BLaER1 treated with 17β-estradiol and CSF1 and Interleukin-3, amounts not matched to agents 10 nM and 100 nM (cell line): ENCODE measurements around the gene TRIM8.

ENCODE experiments used
- H3K27ac ChIP-seq, 11 experiments: shearing (Covaris generic); formaldehyde crosslinking; 2 replicates each; pipeline ENCODE4 v1.8.1; 2022
- H3K27me3 ChIP-seq, 11 experiments: shearing (Covaris generic); formaldehyde crosslinking; 2 replicates each; pipeline ENCODE4 v1.8.1; 2022
- H3K36me3 ChIP-seq, 11 experiments: shearing (Covaris generic); formaldehyde crosslinking; 2 replicates each; pipeline ENCODE4 v1.8.1; 2022
- H3K4me1 ChIP-seq, 10 experiments: shearing (Covaris generic); formaldehyde crosslinking; 2 replicates each; pipeline ENCODE4 v1.8.1; 2022
- H3K4me2 ChIP-seq, 11 experiments: shearing (Covaris generic); formaldehyde crosslinking; 2 replicates each; pipeline ENCODE4 v1.8.1; 2022
- H3K4me3 ChIP-seq, 10 experiments: shearing (Covaris generic); formaldehyde crosslinking; 2 replicates each; pipeline ENCODE4 v1.8.1; 2022
- H3K9ac ChIP-seq, 11 experiments: shearing (Covaris generic); formaldehyde crosslinking; 2 replicates each; pipeline ENCODE4 v1.8.1; 2022
- H3K9me3 ChIP-seq, 11 experiments: shearing (Covaris generic); formaldehyde crosslinking; replicated peaks in 1 of 11; 2 replicates each; pipeline ENCODE4 v1.8.1; 2022
- H4K20me1 ChIP-seq, 11 experiments: shearing (Covaris generic); formaldehyde crosslinking; 2 replicates each; pipeline ENCODE4 v1.8.1; 2022
- Cebpa-rat ChIP-seq, 11 experiments: shearing (Covaris generic); IDR thresholded peaks; 2 replicates each; pipeline ENCODE4 v1.8.1; 2022

The TRIM8 gene

DNA sequence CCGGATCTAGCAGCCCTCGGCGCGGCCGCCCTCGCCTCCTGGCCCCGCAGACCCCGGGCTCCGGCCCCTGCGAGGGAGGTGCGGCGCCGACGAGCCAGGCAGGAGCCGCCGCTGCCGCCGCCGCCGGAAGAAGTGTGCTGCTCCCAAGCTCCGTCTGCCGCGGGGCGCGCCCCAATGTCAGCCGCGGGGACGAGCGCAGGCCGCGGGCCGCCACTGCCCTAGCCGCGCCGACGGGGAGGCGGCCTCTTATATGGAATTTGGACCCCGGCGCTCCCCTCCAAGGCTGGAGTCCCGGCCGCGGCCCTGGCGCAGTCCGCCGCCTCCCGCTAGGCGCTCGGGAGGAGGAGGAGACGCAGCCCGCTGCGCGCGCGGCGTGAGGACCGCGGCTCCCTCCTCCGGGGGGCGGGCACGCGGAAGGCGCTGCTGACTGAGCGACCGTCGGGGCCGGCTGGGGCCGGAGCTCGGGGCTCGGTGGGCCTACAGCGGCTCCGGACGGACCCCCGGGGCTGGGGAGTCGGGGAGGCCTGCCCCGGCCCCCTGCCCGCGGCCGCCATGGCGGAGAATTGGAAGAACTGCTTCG lies at the start of gene TRIM8:
TRIM8 (plus strand) TSS at position 414 of the 580 bp plus-strand sequence; CDS start at position 553, 139 bp downstream.
- Histone ChIP-seq H3K36me3 (peaks cover 4 to 25% (median 16%) of the 10 kb centered on the region in 11 experiments; a peak in 15 of 22 replicates), H3K4me2 (peak within 1 kb of the TSS; percentile 97 to 100 (median 99)), H3K4me1 (peaks cover 26 to 33% (median 32%) of the 10 kb centered on the region in 10 experiments), H3K4me3 (peak within 1 kb of the TSS; percentile 78 to 100 (median 96)), H3K9me3 (peaks cover 0 to 6% (median 0%) of the 10 kb centered on the region in 11 experiments; a peak in 1 of 22 replicates), H3K9ac (peak within 1 kb of the TSS; percentile 96 to 99 (median 98)), H4K20me1 (peaks cover 28 to 47% (median 43%) of the 10 kb centered on the region in 11 experiments), H3K27ac (peak within 1 kb of the TSS; percentile 93 to 99 (median 98)), H3K27me3 (no peaks in the 10 kb centered on the region)
- no peak for TF ChIP-seq Cebpa-rat (IDR thresholded peaks at IDR 0.05)

DNA sequence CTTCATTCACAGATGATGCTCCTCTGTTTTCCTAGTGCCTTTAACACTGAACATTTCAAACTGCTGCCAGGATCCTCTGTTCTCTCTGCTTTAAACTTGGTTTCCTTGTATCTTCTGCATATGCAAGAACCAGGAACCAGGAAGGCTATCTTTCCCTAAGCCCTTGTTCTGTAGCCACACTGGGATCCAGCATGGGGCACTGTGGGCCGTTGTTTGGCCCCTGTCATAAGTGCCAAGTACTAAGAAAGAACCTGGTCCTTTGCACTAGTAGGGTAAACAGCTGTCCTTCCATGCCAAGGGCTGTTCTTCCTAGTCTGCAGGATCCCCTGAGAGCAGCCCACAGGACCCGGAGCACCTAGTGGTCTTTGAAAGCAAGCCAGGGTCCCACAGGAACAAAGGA lies 49.0 kb upstream of the TRIM8 start:
- Histone ChIP-seq H3K9me3 (no peaks in the 10 kb centered on the region), H3K4me2 (peak overlapping the region in 9 of 11 experiments; percentile 9 to 67 (median 31); a peak in 16 of 22 replicates), H3K4me1 (peaks cover 47 to 65% (median 55%) of the 10 kb centered on the region in 10 experiments), H3K27me3 (no peaks in the 10 kb centered on the region), H4K20me1 (peaks cover 0 to 59% (median 4%) of the 10 kb centered on the region in 11 experiments; a peak in 9 of 22 replicates), H3K9ac (peak overlapping the region in 5 of 11 experiments; percentile 10 to 42 (median 21); a peak in 2 of 22 replicates), H3K4me3 (no peak overlapping the region), H3K36me3 (peaks cover 30 to 95% (median 47%) of the 10 kb centered on the region in 11 experiments), H3K27ac (no peak overlapping the region; a peak in 2 of 22 replicates)
- no peak for TF ChIP-seq Cebpa-rat (IDR thresholded peaks at IDR 0.05)

DNA sequence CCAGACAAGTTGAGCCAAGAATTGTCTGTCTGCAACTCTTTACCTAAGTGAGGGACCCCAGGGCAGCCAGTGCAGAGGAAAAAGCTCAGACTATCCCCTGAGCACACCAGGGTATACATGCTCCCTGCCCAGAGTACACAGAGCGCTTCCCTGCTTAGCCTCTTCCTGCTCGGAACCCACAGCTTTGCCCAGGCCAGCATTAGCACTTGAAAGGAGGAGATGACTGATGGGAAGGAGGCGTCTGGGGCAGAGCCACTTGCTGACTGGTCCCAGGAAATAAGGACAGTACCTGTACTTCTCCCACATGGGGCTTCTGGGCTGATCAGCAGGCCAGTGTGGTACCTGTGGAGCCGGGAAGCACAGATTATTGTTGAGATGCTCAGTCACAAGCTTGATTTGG lies 48.4 kb upstream of the TRIM8 start:
- H4K20me1 ChIP-seq = peaks cover 0 to 57% (median 4%) of the 10 kb centered on the region in 11 experiments; a peak in 9 of 22 replicates
- H3K9ac ChIP-seq = peak overlapping the region in 3 of 11 experiments; percentile 21 to 42 (median 34); a peak in 1 of 22 replicates
- no peak overlapping the region for H3K4me3 ChIP-seq
- H3K4me2 ChIP-seq = peak overlapping the region in 9 of 11 experiments; percentile 2 to 67 (median 31); a peak in 13 of 22 replicates
- peaks cover 51 to 71% (median 59%) of the 10 kb centered on the region in 10 experiments for H3K4me1 ChIP-seq
- H3K36me3 ChIP-seq = peaks cover 30 to 98% (median 53%) of the 10 kb centered on the region in 11 experiments
- TF ChIP-seq Cebpa-rat (IDR thresholded peaks at IDR 0.05) = no peak
- H3K27ac ChIP-seq = no peak overlapping the region
- no peaks in the 10 kb centered on the region for H3K27me3 ChIP-seq
- no peaks in the 10 kb centered on the region for H3K9me3 ChIP-seq

DNA sequence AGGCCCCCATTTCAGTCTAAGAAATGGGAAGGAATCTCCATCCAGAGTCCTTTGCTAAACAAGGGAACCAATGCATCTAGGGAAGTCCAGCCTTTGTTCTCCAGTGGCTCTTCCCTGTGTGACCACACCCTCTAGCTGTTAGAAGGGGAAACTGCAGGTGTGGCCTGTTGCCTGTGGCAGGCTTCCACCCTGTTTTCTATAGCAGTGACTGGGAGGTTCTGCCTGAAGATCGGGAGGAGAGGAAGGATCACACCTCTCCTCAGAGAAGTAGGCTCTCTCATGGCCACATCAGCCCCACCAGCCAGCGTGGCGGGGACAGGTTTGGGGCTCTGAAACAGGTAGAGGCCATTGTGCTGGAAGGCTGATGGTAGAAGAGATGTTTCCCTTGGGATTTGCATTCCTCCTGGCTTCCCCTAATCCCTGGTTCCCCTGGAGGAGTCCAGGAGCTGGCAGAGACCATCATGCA lies 47.7 kb upstream of the TRIM8 start:
- Histone ChIP-seq H3K27ac (no peak overlapping the region), H4K20me1 (peaks cover 0 to 51% (median 4%) of the 10 kb centered on the region in 11 experiments; a peak in 9 of 22 replicates), H3K27me3 (no peaks in the 10 kb centered on the region), H3K4me3 (no peak overlapping the region), H3K9me3 (no peaks in the 10 kb centered on the region), H3K36me3 (peaks cover 32 to 100% (median 59%) of the 10 kb centered on the region in 11 experiments), H3K4me1 (peaks cover 51 to 77% (median 61%) of the 10 kb centered on the region in 10 experiments), H3K4me2 (peak overlapping the region in 6 of 11 experiments; percentile 2 to 67 (median 35); a peak in 4 of 22 replicates), H3K9ac (no peak overlapping the region; a peak in 1 of 22 replicates)
- no peak for TF ChIP-seq Cebpa-rat (IDR thresholded peaks at IDR 0.05)

- Histone ChIP-seq H3K4me2 (peak overlapping the region in 1 of 11 experiments; percentile 37; a peak in 3 of 22 replicates), H3K4me1 (peaks cover 51 to 78% (median 61%) of the 10 kb centered on the region in 10 experiments), H3K4me3 (no peak overlapping the region), H3K9ac (0 out of 22 replicates have a peak overlapping the region, but pooled peaks of 2 of the 11 experiments have one; percentile 21 to 39), H3K36me3 (peaks cover 37 to 100% (median 68%) of the 10 kb centered on the region in 11 experiments), H3K27ac (no peak overlapping the region), H3K27me3 (no peaks in the 10 kb centered on the region), H3K9me3 (no peaks in the 10 kb centered on the region), H4K20me1 (peaks cover 0 to 44% (median 4%) of the 10 kb centered on the region in 11 experiments; a peak in 8 of 22 replicates)
- no peak for TF ChIP-seq Cebpa-rat (IDR thresholded peaks at IDR 0.05)
These were observed 46.9 kb upstream of the TRIM8 start for GRCh38 chr10:102597131-102597991.

DNA sequence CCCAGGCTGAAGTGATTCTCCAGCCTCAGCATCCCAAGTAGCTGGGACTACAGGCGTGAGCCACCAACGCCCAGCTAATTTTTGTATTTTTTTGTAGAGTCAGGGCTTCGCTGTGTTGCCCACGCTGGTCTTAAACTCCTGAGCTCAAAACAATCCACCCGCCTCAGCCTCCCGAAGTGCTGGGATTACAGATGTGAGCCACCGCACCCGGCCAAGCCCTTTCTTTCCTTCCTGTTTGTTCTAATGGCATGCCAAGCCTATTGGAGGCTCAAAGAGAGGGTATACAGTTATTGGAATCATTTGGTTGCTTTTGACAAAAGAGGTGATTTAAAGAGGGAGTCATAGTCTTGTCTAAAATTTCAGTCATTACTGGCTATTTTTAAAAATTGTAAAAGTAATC lies 46.0 kb upstream of the TRIM8 start:
- no peaks in the 10 kb centered on the region for H3K9me3 ChIP-seq
- H3K9ac ChIP-seq = no peak overlapping the region; a peak in 1 of 22 replicates
- H3K4me3 ChIP-seq = no peak overlapping the region
- H3K27ac ChIP-seq = no peak overlapping the region
- peaks cover 0 to 35% (median 4%) of the 10 kb centered on the region in 11 experiments; a peak in 6 of 22 replicates for H4K20me1 ChIP-seq
- peak overlapping the region in 1 of 11 experiments; percentile 66; a peak in 1 of 22 replicates for H3K4me2 ChIP-seq
- H3K4me1 ChIP-seq = peaks cover 45 to 69% (median 55%) of the 10 kb centered on the region in 10 experiments
- TF ChIP-seq Cebpa-rat (IDR thresholded peaks at IDR 0.05) = no peak
- H3K27me3 ChIP-seq = no peaks in the 10 kb centered on the region
- peaks cover 46 to 100% (median 75%) of the 10 kb centered on the region in 11 experiments for H3K36me3 ChIP-seq

DNA sequence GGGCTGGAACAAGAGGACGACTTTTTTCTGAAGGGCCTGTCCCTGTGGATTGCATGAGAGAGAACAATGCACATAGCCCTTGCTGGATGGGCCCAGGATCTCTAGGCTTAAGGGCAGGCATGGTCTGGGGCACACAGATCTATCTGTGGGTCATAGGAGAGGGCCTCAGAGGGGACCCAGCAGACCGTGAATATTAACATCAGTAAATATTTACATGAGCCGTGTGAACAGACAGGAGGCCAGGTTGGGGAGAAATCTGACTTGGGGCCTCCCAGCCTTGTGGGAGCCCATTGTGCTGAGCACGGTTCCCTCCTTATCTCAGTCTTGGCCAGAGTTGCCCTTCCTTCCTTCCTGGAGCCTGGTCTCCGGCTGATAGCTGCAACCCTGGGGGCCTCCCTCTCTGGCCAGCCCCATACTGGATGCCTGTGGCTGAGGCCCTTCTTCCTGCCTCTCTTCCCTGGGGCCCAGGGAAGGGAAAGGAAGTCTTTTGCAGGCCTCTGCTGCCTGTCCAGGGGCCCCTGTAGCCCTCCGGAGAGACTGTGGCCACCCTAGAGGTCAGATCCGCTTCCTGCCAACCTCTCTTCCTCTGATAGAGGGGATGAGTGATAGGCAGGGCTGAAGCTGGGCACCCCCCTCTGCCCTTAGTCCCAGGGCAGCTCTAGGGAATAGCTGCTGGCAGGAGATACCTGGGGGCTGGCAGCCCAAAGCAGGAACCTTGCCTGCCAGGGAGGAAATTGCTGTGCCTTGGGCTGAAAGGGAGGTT lies 44.5 kb upstream of the TRIM8 start:
- Histone ChIP-seq H3K36me3 (peaks cover 59 to 100% (median 78%) of the 10 kb centered on the region in 11 experiments), H3K4me2 (peak overlapping the region; percentile 51 to 83 (median 71)), H3K27ac (peak overlapping the region in 10 of 11 experiments; percentile 12 to 63 (median 39); a peak in 15 of 22 replicates), H4K20me1 (peaks cover 0 to 28% (median 0%) of the 10 kb centered on the region in 11 experiments; a peak in 5 of 22 replicates), H3K9ac (peak overlapping the region in 10 of 11 experiments; percentile 8 to 52 (median 26); a peak in 14 of 22 replicates), H3K27me3 (no peaks in the 10 kb centered on the region), H3K4me3 (no peak overlapping the region), H3K4me1 (peaks cover 34 to 73% (median 61%) of the 10 kb centered on the region in 10 experiments), H3K9me3 (no peaks in the 10 kb centered on the region)
- TF ChIP-seq Cebpa-rat (IDR thresholded peaks at IDR 0.05) = no peak

- no peaks in the 10 kb centered on the region for H3K27me3 ChIP-seq
- peaks cover 67 to 100% (median 88%) of the 10 kb centered on the region in 11 experiments for H3K36me3 ChIP-seq
- H4K20me1 ChIP-seq = peaks cover 0 to 23% (median 0%) of the 10 kb centered on the region in 11 experiments; a peak in 5 of 22 replicates
- TF ChIP-seq Cebpa-rat (IDR thresholded peaks at IDR 0.05) = no peak
- peak overlapping the region in 2 of 11 experiments; percentile 69 to 74; a peak in 2 of 22 replicates for H3K4me2 ChIP-seq
- no peaks in the 10 kb centered on the region for H3K9me3 ChIP-seq
- no peak overlapping the region for H3K27ac ChIP-seq
- no peak overlapping the region for H3K4me3 ChIP-seq
- no peak overlapping the region for H3K9ac ChIP-seq
- peaks cover 24 to 77% (median 58%) of the 10 kb centered on the region in 10 experiments for H3K4me1 ChIP-seq
These were observed 43.5 kb upstream of the TRIM8 start for GRCh38 chr10:102600816-102601215.
